DMS153 (cell line): ENCODE data around the gene GDF7.

Source experiments
- DNase-seq: peaks from one replicate; lab custom pipeline; 2025; lab: John Stamatoyannopoulos, UW

Gene GDF7

DNA sequence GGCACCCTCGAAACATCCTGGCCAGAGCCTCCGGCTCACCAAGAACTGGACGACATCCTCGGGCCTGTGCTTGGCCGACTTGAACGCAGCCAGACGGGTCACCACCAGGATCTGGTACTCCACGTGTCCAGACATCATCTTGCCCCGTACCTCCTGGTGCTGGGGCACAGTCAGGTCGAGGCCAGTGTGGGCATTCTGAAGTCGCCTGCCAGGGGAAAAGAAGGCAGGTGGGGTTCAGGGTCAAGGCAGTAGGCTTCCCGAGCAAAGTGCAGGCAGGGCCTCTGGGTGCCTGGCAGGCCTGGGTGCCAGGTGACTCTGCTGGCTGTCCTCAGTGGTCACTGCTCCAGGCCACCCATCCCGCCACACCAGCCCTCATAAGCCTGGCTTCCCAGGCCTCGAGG is 21.6 kb upstream of the GDF7 start:
- DNase-seq, result no peak

- no peak for DNase-seq
Measured at GRCh38 chr2:20645761-20646160, 21.2 kb upstream of the GDF7 start.

GRCh38 chr2:20646446-20646845 is 20.5 kb upstream of the GDF7 start:
- no peak for DNase-seq

- DNase-seq, result no peak
Measured at GRCh38 chr2:20647211-20647610, 19.7 kb upstream of the GDF7 start.

DNA sequence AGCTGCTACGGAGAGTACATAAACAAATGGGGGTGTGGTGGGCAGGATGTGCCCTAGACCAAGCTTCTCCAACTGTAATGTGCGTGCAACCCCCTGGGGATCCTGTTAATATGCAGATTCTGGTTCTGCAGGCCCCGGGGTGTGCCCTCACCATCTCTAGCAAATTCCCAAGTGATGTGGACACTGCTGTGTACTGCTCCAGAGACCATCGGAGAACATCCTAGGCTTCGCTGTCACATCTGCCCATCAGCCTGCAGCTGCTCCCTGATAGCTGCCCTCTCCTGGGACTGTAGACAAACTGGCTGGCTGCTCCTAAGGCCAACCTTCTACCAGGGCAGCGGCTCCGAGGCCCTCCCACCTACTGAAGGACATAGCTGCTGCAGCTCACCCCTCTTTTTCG is 19.2 kb upstream of the GDF7 start:
- DNase-seq, result no peak

- DNase-seq, result no peak
Measured at GRCh38 chr2:20648206-20648605, 18.7 kb upstream of the GDF7 start.

GRCh38 chr2:20648831-20649230 is 18.1 kb upstream of the GDF7 start:
- no peak for DNase-seq

GRCh38 chr2:20649576-20649975 is 17.4 kb upstream of the GDF7 start:
- no peak for DNase-seq

GRCh38 chr2:20649976-20650375 is 17.0 kb upstream of the GDF7 start:
- no peak for DNase-seq

GRCh38 chr2:20650393-20650876 is 16.5 kb upstream of the GDF7 start:
- DNase-seq, result no peak

- peak; percentile 70 for DNase-seq
Measured at GRCh38 chr2:20650877-20651730, 15.8 kb upstream of the GDF7 start, which contains the start of gene HS1BP3. Gene HS1BP3, minus strand, starts transcription at chr2:20651098. Its CDS starts 35 bp downstream, at chr2:20651063.

- DNase-seq, result no peak
Measured at GRCh38 chr2:20651731-20652099, 15.2 kb upstream of the GDF7 start.

DNA sequence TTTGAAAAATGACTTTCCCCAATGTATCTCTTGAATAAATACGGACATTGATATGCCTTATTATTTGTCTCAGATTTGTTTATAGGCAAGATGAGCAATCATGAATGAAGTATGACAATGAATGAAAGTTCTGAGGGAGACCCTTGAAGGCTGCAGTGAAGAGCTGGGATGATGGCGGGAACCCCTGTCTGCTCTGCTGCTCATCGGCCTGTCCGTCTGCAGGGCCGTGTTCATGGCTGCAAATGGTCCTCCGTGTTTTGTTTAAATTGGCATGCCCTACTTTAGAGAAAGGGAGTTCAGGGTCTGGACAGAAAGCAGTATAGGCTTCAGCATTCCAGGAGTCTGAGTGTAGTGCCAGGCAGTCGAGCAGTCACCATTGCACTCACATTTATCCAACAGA is 14.8 kb upstream of the GDF7 start:
- no peak for DNase-seq

DNA sequence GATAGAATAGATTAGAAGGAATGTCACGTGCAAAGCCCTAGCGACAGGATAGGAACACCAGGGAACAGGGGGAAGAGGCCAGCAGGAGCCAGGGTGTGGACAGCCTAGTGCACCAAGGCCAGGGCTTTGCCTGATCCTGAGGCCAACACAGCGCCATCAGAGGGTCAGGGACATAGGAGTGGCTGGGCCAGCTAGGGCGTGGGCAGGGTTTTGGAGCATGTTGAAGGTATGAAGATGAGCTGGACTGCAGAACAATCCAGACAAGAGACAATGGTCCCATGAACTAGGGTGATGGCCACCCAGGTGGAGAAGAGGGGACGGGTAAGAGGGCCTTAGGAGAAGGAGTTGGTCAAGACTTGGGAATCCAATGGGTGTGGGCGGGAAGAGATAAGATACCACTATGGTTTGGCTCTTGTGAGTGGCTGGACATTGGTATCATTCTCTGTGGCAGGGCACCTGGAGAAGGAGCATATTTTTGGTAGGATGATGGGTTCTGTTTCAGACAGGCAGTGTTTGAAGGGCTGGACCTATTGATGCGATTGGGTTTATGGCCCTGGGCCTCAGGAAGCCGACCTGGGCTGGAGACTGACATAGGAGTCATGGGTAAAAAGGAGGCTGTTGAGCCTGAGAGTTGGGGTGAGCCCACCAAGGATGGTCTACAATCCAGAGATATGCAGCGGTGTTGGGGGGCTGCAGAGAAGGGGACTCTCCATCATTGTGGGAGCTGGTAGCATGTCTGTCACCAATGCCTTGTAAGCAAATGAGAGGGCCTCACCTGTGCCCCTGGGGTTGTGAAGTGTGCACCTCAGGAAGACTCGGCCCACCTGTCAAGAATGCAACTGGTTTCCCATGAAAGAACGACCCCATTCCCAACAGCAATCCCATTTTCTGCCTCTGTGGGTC is 14.0 kb upstream of the GDF7 start:
- DNase-seq, result no peak

DNA sequence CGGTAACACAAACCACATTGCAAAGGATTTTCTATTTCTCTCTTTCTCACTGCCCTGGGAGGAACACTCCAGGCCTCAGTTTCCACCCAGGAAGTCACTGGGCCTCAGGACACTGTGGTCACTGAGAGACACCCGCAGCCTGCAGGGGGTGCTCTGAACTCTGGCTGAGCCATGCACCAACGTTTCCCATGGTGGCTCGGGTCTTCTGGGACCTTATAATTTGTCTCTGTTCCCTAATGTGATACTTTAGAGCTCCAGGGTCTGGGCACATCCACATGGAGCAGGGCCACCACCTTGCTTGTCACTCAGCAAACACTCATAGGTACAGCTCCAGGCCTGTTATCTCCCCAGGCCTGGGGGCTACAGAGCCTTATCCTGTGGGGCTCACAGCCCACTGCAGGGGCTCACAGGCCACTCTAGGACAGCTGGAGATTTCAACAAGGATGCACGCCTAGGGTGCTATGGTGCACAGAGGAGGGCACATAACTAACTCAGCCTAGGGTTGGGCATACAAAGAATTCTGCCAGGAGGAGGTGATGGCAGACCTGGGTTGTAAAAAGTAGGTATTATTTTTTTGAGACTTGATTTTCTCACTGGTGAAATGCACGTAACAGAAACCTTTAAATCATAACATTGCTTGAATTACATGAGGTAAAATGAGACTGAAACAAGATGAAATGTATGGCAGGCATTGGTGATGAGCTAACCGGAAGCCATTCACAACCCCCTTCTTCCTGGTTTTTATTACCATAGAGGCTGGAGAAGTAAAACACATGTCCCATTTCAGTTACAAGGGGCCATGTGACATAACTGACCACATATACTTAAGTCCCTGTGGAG is 13.0 kb upstream of the GDF7 start:
- no peak for DNase-seq

- DNase-seq, result no peak
Measured at GRCh38 chr2:20654535-20654813, 12.5 kb upstream of the GDF7 start.

- DNase-seq, result no peak
Measured at GRCh38 chr2:20656561-20656960, 10.4 kb upstream of the GDF7 start.

DNA sequence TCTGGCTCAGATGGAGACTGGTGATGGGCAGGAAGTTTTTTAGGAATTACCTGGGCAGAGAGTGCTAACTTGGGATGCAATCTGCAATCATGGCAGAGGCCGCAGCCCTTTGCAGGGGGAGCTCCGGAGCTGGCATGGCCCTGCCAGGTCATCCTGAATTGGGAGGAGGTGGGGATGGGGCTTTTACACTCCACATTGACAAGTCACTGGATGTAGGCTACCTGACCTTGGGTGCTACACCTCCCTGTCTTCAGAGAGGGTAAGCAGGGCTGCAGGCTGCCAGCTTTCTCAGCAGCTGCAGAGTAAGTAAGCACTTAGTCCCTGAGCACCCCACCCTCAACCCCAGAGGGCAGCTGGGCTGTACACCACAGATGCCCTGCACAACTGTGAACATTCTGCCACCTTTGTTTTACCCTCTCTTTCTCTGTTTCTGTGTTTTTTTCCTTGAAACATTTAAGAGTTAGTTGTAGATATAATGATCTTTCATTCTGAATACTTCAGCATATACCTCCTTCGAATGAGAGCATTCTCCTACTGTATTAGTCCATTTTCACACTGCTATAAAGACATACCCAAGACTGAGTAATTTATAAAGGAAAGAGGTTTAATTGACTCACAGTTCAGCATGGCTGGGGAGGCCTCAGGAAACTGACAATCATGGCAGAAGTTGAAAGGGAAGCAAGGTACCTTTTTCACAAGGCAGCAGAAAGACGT is 9.3 kb upstream of the GDF7 start:
- no peak for DNase-seq

DNA sequence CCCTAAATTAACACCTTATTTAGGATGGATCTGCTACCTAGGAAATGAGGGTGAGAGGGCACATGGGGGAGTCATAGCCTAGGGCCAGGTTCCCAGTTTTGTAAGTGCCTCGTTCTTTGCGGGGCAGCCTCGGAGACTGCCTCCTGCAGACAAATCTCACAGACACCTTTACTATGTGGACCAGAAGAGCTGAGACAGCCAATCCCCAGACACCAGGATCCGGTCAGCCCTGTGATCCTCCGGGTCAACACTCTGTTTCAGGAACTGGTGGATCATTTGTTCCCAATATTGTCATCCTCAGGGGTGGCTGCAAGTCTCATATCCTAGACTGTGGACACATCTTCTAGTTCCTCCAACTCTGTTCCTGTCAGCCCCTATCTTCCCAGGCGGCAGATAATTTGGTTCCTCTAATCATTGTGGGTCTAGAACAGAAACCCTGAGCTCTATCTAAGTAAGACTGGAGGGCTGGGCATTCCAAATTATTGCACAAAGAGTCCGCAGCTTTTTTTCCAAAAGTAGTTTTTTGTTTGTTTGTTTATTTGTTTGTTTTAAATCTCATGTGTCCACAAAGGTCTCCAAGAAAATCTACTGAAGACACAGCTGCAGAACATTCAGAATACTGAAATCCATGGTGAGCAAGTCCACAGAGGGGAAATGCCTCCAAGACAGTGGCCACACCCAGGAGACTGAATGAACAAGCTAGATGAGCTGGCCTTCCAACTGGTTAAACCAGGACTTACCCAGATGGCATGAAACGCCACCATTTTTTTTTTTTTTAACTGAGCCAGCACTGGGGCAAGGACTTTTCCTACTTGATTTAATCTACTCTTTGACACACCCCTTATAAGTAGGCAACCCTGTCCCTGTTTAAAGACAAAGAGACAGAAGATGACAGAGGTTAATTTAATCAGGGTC is 6.2 kb upstream of the GDF7 start:
- DNase-seq, result no peak
